GM23338 (cell line): ENCODE measurements around the gene SNAPC1. TPM values are rescaled to one million over a fixed set of nuclear protein-coding genes. Genes with fewer than 3 reads are reported as not detected.

Experiments used
- ATAC-seq: fragments of 200-7000 bp; cut with Tn5 transposase; 3 replicates; pipeline ENCODE4 v1.9.1; 2020
- DNase-seq: peaks from one replicate; pipeline ENCODE4 v3.0.0-alpha.2; 2015; ENCODE audit warnings: low spot score
- H2AFZ ChIP-seq: fragments of 200-600 bp; sonication (generic); 2 replicates; pipeline ENCODE4 v1.8.0; 2016; ENCODE audit warnings: antibody characterized with exemption, mild to moderate bottlenecking, moderate library complexity
- H3F3A ChIP-seq: fragments of 200-600 bp; sonication (generic); replicated peaks from 2 replicates; pipeline ENCODE4 v1.8.0; 2017; ENCODE audit warnings: antibody characterized with exemption, mixed run types, low read depth
- H3K27ac ChIP-seq: fragments of 200-600 bp; sonication (generic); 2 replicates; pipeline ENCODE4 v1.6.1; 2016; ENCODE audit warnings: low read depth
- H3K27me3 ChIP-seq: fragments of 200-600 bp; sonication (generic); 2 replicates; pipeline ENCODE4 v1.8.0; 2016; ENCODE audit warnings: mild to moderate bottlenecking, mixed run types, moderate library complexity; ENCODE audit not compliant: insufficient read depth
- H3K36me3 ChIP-seq: fragments of 200-600 bp; sonication (generic); 2 replicates; pipeline ENCODE4 v1.8.0; 2016; ENCODE audit warnings: mild to moderate bottlenecking; ENCODE audit not compliant: insufficient read depth
- H3K4me1 ChIP-seq: fragments of 200-600 bp; sonication (generic); 2 replicates; pipeline ENCODE4 v1.8.0; 2016; ENCODE audit warnings: mild to moderate bottlenecking, moderate library complexity; ENCODE audit not compliant: insufficient read depth
- H3K4me2 ChIP-seq: fragments of 200-600 bp; sonication (generic); 2 replicates; pipeline ENCODE4 v1.7.1; 2017; ENCODE audit warnings: mixed run types
- H3K4me3 ChIP-seq: fragments of 200-600 bp; sonication (generic); 2 replicates; pipeline ENCODE4 v1.6.1; 2016; ENCODE audit warnings: mixed run types
- H3K79me2 ChIP-seq: fragments of 200-600 bp; sonication (generic); replicated peaks from 2 replicates; pipeline ENCODE4 v1.8.0; 2017; ENCODE audit warnings: mild to moderate bottlenecking; ENCODE audit not compliant: insufficient read depth
- H3K9me2 ChIP-seq: fragments of 200-600 bp; sonication (generic); 2 replicates; pipeline ENCODE4 v1.8.0; 2017; ENCODE audit not compliant: insufficient read depth
- H4K20me1 ChIP-seq: fragments of 200-600 bp; sonication (generic); replicated peaks from 2 replicates; pipeline ENCODE4 v1.8.0; 2017; ENCODE audit warnings: mild to moderate bottlenecking; ENCODE audit not compliant: insufficient read depth
- H3K27ac Mint-ChIP-seq: 2 replicates; pipeline ENCODE4 v1.8.0; 2020; ENCODE audit warnings: inconsistent platforms, mild to moderate bottlenecking, moderate library complexity, mixed read lengths
- H3K27me3 Mint-ChIP-seq: 3 replicates; pipeline ENCODE4 v1.8.0; 2022; ENCODE audit warnings: low read depth, mild to moderate bottlenecking, moderate library complexity, mixed read lengths, inconsistent platforms; ENCODE audit not compliant: insufficient read depth, poor library complexity
- H3K36me3 Mint-ChIP-seq: 3 replicates; pipeline ENCODE4 v1.8.0; 2021; ENCODE audit warnings: low read depth, mild to moderate bottlenecking, inconsistent platforms, moderate library complexity, mixed read lengths
- H3K4me1 Mint-ChIP-seq: 3 replicates; pipeline ENCODE4 v1.8.0; 2020; ENCODE audit warnings: mild to moderate bottlenecking, inconsistent platforms, mixed read lengths
- H3K4me3 Mint-ChIP-seq: 3 replicates; pipeline ENCODE4 v1.8.0; 2021; ENCODE audit warnings: moderate library complexity, mild to moderate bottlenecking, inconsistent platforms, mixed read lengths
- H3K9me3 Mint-ChIP-seq: 3 replicates; pipeline ENCODE4 v1.8.0; 2020; ENCODE audit warnings: moderate library complexity, mild to moderate bottlenecking, inconsistent platforms, mixed read lengths
- ETS1 ChIP-seq: IDR thresholded peaks from 2 replicates; pipeline ENCODE4 v1.6.1; 2016; ENCODE audit warnings: antibody characterized with exemption
- EZH2 ChIP-seq: fragments of 200-600 bp; sonication (generic); IDR thresholded peaks from one replicate; pipeline ENCODE4 v1.8.0; 2017; ENCODE audit warnings: antibody characterized with exemption, mild to moderate bottlenecking, low read depth; ENCODE audit not compliant: unreplicated experiment
- JUNB ChIP-seq: IDR thresholded peaks from one replicate; pipeline ENCODE4 v1.6.1; 2016; ENCODE audit warnings: antibody characterized with exemption; ENCODE audit not compliant: unreplicated experiment
- STAT1 ChIP-seq: IDR thresholded peaks from one replicate; pipeline ENCODE4 v1.6.1; 2016; ENCODE audit warnings: antibody characterized with exemption; ENCODE audit not compliant: unreplicated experiment
- ZNF331 ChIP-seq: fragments of 250-450 bp; sonication (Bioruptor Pico); IDR thresholded peaks from 2 replicates; pipeline ENCODE4 v1.5.0; 2020; ENCODE audit warnings: low read depth, mild to moderate bottlenecking, moderate library complexity
- ZNF462 ChIP-seq: fragments of 250-450 bp; sonication (Bioruptor Pico); IDR thresholded peaks from 2 replicates; pipeline ENCODE4 v1.5.0; 2020; ENCODE audit warnings: mild to moderate bottlenecking, moderate library complexity
- polyA plus RNA-seq: library from polyadenylated mRNA; unstranded; fragments of >200 nt; fragmentation: Nextera tagmentation; extraction: Ambion mirVana; gene quantifications from 2 replicates; pipeline ENCODE4 v1.2.1, GENCODE V29; 2016
- total RNA-seq: library from RNA; depleted of rRNA; stranded (reverse); fragments of >200 nt; shearing (Covaris generic); gene quantifications from 2 replicates; pipeline ENCODE4 v1.2.3, GENCODE V29; 2014

The SNAPC1 gene
- total and polyA plus RNA-seq, 2 experiments from 2014 or later = 14.8 to 33.4 TPM

GRCh38 chr14:61718039-61718438 is 44.2 kb upstream of the SNAPC1 start:
- Histone ChIP-seq H3F3A (no peaks in the 10 kb centered on the region), H3K9me2 (no peaks in the 10 kb centered on the region), H3K27me3 (no peaks in the 10 kb centered on the region), H3K27ac (no peak overlapping the region), H3K4me1 (peaks cover 70% of the 10 kb centered on the region), H3K4me3 (no peak overlapping the region), H3K4me2 (peak overlapping the region; percentile 57), H3K79me2 (peaks cover 100% of the 10 kb centered on the region), H4K20me1 (peaks cover 65% of the 10 kb centered on the region), H3K36me3 (peaks cover 17% of the 10 kb centered on the region), H2AFZ (no peak overlapping the region)
- Mint-ChIP-seq H3K4me1 (peaks cover 54% of the 10 kb centered on the region), H3K36me3 (peaks cover 26% of the 10 kb centered on the region), H3K27ac (no peak overlapping the region), H3K4me3 (no peak overlapping the region; the same call in 2 of the 3 replicates), H3K9me3 (no peaks in the 10 kb centered on the region), H3K27me3 (peaks cover 2% of the 10 kb centered on the region)
- ATAC-seq (peak; percentile 56), DNase-seq (peak; percentile 47)
- TF ChIP-seq ZNF331 (CRISPR knock-in tag) (no peak), EZH2 (no peak), ZNF462 (CRISPR knock-in tag) (no peak), JUNB (no peak), STAT1 (no peak), ETS1 (no peak)
